ENCODE results near the gene ITGB7.
"Not testable (repeated sequence)": the region's sequence is repeated elsewhere in the genome, so short reads cannot be mapped to it uniquely, and the experiment has no call there.

ITGB7 gene

DNA sequence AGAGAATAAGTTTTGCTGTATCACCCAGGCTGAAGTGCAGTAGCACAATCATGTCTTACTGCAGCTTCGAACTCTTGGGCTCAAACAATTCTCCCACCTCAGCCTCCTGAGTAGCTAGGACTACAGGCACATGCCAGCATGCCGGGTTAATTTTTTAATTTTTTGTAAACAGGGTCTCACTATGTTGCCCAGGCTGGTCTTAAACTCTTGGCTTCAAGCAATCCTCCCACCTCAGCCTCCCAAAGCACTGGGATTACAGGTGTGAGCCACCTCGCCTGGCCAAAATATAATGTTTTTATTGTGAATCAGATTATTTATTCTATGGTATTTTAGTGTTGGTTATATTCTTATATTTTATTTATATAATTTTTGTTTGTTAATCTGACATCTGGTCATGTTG, 30.3 kb downstream of the ITGB7 start:
- DNase-seq: no peak

DNA sequence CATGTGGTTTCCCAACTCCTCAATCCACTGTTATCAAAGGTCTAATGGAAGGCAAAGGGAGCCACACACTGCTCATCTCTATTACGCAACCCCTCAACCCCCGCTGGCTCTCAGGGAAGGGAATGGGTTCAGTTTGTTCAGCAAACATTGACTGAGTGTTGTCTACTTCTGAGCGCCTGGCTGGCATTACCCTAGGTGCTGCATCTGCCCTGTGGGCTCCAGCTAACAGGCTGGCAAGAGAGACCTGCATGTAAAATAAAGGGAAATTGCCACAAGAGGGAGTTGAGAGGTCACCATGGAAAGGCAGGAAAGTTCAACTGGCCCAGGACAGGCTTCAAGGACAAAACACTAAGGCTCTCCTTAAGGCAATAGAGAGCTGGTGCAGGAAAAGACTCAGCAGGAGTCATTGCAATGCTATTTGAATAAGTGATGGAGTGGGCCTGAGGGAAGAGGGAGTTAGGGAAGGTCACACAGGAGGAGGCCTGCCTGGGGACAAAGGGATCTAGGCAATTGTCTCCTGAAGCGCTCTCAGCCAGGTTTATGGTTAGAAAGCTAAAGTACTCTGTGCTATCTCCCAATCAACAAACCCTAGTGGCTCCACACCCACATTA, 32.1 kb downstream of the ITGB7 start:
- no peak for DNase-seq

DNA sequence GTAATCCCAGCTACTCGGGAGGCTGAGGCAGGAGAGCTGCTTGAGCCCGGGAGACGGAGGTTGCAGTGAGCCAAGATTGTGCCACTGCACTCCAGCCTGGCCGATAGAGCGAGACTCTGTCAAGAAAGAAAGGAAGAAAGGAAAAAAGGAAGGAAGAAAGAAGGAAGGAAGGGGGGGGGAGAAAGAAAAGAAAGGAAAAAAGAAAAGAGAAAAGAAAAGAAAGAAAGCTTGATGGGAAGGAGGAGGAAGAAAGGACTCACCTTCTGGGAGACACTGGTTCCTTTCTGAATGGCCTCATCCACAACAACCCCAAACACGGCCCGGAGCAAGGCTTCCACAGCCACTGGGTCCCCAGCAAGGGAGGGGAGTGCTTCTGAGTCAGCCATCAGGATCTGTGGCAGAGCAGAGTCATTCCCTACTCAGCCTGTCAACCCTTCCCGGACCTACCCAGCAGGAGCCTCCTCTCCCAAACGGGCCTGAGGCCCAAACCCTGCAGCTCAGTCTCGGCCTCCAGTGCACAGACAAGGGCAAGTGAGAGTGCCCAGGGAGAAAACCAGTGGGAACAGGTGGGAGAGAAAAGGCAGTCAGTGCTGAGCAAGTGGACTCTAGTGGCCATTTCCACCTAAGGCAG, 33.9 kb downstream of the ITGB7 start:
- no peak for DNase-seq

DNA sequence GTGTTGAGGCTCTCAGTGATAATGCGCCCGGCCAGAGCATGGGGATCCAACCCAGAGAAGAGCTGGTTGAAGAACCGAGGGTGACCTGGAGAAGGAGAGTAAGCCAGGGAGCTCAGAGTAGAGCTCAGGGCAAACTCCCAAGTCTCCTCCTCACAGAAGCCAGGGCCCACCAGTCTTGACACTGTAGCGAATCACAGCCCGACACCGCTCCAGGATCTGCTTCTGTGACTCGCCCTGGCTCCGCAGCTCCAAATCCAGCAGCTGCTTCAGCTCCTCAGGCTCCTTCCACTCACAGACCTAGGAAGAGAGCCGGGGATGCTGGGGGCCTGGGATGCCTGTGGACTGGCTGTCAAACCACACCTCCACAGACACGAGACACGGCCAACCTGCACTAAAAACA, 34.7 kb downstream of the ITGB7 start:
- no peak for DNase-seq

DNA sequence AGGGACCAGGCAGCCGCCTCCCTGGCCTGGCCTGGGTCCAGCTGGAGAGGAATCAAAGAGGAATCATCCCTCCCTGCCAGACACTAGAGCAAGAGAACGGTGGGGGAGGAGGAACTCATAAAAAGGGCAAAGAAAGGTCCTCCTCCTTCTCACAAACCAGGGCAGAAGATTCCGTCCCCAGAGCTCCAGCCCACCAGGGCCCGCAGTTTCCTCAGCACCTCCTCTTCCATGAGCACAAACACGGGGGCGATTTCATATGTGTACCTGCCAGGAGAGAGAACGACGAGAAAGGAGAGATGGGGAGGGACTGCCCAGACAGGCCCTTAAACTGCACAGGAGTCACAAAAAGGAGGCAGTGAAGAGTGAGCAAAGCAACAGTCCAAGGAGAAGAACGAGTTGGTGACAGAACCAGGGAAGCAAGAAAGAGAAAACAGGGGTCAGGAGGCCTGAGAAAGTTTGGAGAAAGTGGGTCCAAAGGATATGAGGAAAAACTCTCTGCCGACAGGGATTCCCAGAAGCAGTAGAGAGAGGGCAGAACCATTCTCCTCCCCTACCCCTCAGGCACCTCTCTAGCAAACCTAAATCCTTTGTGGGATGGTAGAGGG, 35.2 kb downstream of the ITGB7 start:
- DNase-seq: no peak

DNA sequence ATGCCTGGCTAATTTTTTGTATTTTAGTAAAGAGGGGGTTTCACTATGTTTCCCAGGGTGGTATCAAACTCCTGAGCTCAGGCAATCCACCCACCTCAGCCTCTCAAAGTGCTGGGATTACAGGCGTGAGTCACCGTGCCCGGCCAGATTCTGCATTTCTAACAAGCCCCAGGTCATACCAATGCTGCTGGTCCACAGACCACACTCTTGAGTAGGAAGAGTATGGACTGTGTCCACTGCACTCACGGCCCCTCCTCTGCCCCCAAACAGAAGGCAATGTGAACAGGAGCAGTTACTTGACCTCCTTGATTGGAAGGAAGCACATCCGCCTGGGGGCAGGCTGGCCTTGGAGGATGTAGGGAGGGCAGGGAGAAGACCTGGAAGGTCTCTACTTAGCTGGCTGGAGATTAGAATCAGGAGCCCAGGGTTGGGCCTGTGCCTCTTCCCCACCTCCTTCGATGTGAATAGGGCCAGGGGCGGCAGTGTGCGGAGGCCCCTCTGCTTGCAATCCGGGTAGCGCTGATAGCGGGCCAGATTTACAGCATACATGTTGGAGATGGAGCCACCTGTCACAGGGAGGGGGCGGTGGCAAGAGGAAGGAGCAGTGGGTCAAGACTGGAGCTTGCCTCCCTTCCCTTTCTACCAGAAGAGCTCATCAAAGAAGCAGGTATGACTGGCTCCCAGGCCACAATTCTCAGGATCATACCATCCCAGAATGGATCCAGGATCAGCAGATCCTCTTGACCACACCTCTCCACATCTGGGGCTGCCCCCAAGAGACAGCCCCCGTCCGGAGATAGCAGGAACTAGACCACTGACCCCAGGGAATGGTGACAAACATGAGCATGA, 36.0 kb downstream of the ITGB7 start:
- no peak for DNase-seq

GRCh38 chr12:53170215-53170614, 36.8 kb downstream of the ITGB7 start:
- no peak for DNase-seq

- no peak for DNase-seq
These were observed 37.4 kb downstream of the ITGB7 start for GRCh38 chr12:53169644-53170043.

- no peak for DNase-seq
These were observed 40.2 kb downstream of the ITGB7 start for GRCh38 chr12:53166837-53167236.

- not testable (repeated sequence) for DNase-seq
These were observed 44.0 kb downstream of the ITGB7 start for GRCh38 chr12:53163008-53163407.

DNA sequence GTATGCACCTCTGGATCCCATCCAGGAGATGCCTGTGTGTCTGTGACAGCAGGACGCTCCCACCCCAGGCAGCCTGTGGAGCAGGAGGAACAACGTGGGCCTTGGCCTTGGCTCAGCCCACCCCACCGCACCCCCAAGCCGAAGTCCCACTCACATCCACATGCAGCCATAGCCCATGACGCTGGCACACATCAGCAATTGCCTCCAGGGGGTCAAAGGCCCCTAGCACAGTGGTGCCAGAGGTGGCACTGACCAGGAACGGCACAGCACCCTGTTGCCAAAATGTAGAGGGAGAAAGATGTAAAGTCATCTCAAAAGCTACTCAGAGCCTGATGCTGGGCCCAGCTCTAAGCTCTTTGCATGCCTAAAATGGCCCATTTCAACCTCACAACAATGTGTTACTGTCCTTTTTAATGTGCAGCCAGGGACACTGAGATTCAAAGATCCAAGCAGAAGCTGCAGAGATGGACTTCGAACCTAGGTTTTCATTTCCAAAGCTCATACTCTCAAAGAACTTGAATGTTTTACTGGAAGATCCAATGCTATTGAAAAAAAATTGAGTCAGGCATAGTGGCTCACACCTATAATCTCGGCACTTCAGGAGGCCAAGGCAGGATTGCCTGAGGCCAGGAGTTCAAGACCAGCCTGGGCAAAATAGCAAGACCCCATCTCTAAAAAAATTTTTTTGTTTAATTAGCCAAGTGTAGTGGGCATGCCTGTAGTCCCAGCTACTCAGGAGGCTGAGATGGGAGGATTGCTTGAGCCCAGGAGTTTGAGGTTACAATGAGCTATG, 45.7 kb downstream of the ITGB7 start:
- no peak for DNase-seq

DNA sequence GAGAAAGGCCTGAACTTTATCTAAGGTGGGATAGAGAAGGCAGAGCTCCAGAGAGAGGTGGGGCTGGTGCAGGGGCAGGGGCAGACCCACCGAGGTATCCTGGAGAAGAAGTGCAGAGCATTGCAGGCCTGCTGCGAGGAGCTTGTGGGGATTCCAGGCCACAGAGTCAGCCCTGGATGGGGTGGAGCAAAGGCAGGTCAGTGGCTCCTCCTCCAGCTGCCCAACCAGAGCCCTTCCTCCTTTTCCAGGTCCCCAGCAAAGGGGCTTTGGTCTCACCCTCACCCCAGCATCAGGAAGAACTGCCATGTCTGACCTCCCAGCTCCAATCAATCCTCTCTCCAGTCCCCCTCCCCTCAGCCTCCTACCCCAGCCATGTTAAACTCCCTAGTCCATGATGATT, 46.4 kb downstream of the ITGB7 start:
- DNase-seq: no peak

DNA sequence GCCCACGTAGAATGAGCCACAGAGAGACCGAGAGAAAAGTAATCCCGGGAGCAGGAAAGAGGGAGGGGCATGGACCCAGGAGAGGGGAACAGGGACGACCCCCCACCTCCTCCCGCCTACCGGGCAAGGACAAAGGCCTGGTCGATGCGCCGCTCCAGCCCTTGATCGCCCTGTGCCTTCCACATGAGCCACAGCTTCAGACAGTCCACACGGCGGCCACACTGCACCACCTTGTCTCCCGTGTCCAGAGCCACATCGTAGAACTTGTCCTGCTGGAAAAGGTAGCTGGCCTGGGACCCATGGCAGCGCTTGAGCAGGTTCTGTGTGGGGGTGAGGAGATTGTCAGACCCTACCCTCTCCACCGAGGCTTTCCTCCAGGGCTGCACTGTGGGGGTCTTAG, 47.1 kb downstream of the ITGB7 start:
- no peak for DNase-seq

GRCh38 chr12:53159195-53159839, 47.7 kb downstream of the ITGB7 start:
- DNase-seq: peak; percentile 9

DNA sequence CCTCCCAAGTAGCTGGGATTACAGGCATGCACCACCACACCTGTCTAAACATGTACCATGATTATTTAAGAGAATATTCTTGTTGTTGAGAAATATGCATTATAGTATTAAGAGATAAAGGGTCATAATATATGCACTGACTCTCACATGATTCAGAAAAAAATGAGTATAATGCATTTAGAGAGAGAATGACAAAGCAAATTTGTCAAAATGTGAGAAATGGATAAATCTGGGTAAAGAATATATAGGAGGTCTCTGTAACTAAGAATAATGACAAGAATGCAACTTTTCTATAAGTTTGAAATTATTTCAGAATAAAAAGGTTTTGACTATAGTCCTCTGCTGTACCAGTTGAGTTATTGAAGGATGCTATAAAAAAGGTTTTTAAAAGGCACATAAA, 54.7 kb downstream of the ITGB7 start:
- DNase-seq: no peak

DNA sequence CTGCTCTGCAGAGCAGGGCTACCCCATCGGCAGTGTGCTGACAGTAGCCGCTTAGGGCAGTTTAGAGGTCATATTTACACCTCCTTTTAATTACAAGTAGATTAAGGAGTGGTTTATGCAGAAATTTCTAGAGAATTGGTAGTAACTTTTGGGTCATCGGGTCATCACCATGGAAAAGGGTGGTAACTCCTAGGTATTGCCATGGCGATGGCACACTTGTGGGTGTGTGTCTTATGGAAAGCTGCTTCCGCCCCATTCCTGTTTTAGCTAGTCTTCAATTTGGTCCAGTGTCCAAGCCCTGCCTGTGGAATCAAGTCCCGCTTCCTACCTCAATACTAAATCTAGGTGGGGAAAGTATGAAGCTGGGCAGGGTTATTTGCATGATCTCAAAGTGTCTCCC, 56.0 kb downstream of the ITGB7 start:
- no peak for DNase-seq

- DNase-seq: no peak
These were observed 59.4 kb downstream of the ITGB7 start for GRCh38 chr12:53147653-53148052.

DNA sequence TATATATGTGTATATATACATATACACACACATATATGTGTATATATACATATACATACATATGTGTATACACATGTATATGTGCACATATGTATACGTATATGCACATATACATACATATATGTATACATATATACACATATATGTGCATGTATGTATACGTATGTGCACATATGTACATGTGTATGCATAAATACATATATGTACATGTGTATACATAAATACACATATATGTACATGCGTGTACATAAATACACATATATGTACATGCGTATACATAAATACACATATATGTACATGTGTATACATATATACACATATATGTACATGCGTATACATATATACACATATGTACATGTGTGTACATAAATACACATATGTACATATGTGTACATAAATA, 59.9 kb downstream of the ITGB7 start:
- no peak for DNase-seq

DNA sequence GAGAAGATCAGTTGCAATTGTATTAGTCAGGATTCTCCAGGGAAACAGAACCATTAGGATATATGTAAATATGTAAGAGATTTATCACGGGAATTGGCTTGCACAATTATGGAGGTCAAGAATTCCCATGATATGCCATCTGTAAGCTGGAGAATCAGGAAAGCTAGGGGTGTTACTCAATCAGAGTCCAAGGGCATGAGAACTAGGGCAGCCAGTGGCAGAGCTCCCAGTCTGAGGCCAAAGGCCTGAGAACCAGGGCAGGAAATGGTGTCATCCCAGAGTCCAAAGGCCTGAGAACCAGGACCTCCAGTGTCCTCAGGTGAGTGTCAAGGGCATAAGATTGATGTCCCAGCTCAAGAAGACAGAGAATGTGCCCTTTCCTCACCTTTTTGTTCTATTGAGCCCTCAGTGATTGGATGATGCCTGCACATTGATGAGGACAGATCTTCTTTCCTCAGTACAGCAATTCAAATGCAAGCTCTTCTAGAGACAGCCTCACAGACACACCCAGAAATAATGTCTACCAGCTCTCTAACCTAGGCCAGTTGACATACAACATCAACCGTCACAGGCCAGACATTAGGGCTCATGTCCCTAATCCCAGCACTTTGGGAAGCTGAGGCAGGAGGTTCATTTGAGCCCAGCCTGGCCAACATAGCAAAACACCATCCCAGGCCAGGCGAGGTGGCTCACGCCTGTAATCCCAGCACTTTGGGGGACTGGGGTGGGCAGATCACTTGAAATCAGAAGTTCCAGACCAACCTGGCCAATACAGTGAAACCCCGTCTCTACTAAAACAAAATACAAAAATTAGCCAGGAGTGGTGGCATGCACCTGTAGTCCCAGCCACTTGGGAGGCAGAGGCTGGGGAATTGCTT, 61.4 kb downstream of the ITGB7 start:
- DNase-seq: no peak

DNA sequence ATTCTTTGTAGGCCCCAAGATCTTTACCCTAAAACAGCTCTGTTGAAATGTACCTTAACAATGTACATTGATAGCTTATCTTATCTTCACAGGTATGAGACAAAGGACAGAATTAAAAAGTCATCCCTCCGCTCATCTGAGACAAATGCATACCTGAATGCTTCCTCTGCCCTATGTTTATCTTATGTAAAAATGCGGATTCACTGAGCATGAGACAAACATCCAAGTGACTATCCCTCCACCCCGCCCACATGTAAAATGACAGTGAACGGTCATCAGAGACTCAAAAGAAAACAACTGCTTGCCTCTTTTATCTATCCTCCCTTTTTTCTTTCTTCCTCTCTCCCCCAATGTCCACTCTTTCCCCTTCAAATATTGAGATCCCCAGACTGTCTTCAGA, 63.7 kb downstream of the ITGB7 start:
- DNase-seq: no peak
